Kidney (tissue), 14 donors: ENCODE results near the gene ZNF488. TPM values are rescaled to one million over a fixed set of nuclear protein-coding genes. Genes with fewer than 3 reads are reported as not detected.

Source experiments
- DNase-seq, 5 donors: peaks; one replicate each; pipeline ENCODE4 v3.0.0-alpha.2; 2013 to 2020
- FAIRE-seq: peaks from 2 replicates; lab custom pipeline; 2012; peaks lifted over from hg19 to GRCh38; lab: Jason Lieb, UNC
- H3K27ac ChIP-seq, 2 donors: one replicate each; pipeline ENCODE4 v1.7.0; 2013; ENCODE audit warnings: low read depth in 2 of 2, low read length in 2 of 2, inconsistent platforms in 1 of 2
- H3K27me3 ChIP-seq: one replicate; pipeline ENCODE4 v1.7.1; 2013; ENCODE audit warnings: low read length, inconsistent platforms; ENCODE audit not compliant: control insufficient read depth, insufficient read depth
- H3K36me3 ChIP-seq, 3 donors: one replicate each; pipeline versions ENCODE4 v1.7.0 to v1.7.1; 2013; ENCODE audit warnings: low read length in 3 of 3, control low read depth in 1 of 3, inconsistent platforms in 1 of 3; ENCODE audit not compliant: insufficient read depth in 3 of 3, control insufficient read depth in 2 of 3
- H3K4me1 ChIP-seq, 3 donors: one replicate each; pipeline versions ENCODE4 v1.7.0 to v1.7.1; 2013; ENCODE audit warnings: low read length in 3 of 3, inconsistent platforms in 1 of 3, low read depth in 1 of 3; ENCODE audit not compliant: control insufficient read depth in 2 of 3, insufficient read depth in 2 of 3
- H3K4me3 ChIP-seq, 3 donors: one replicate each; pipeline versions ENCODE4 v1.7.0 to v1.8.1; 2013; ENCODE audit warnings: low read length in 3 of 3, control low read depth in 1 of 3, inconsistent platforms in 1 of 3
- H3K9ac ChIP-seq, 3 donors: one replicate each; pipeline versions ENCODE4 v1.7.0 to v1.7.1; 2013; ENCODE audit warnings: low read length in 3 of 3, control low read depth in 1 of 3, inconsistent platforms in 1 of 3
- H3K9me3 ChIP-seq, 3 donors: one replicate each; pipeline versions ENCODE4 v1.7.0 to v1.7.1; 2013; ENCODE audit warnings: low read length in 3 of 3, control low read depth in 1 of 3, inconsistent platforms in 1 of 3; ENCODE audit not compliant: control insufficient read depth in 2 of 3, insufficient read depth in 1 of 3
- intact Hi-C: fragments of 100-400 bp; cut with DNase I; formaldehyde crosslinking; loops from one replicate; pipeline ENCODE4 v1.11.1; 2022
- polyA plus RNA-seq: library from polyadenylated mRNA; stranded (reverse); fragments of 350-450 nt; fragmentation: Illumina TruSeq; extraction: RNeasy Lipid Tissue Mini Kit (QIAGEN cat#74804); gene quantifications from one replicate; pipeline ENCODE4 v1.2.3, GENCODE V29; 2014; ENCODE audit warnings: low read depth, low replicate concordance; ENCODE audit not compliant: insufficient read depth
- total RNA-seq: library from RNA; stranded (reverse); fragmentation: NEBNext Ultra II Directional; extraction: Animal tissue kit (Norgen Biotek cat#: 25700); gene quantifications from one replicate; pipeline ENCODE4 v1.2.1, GENCODE V29; 2021
- TF ChIP-seq, protein P1 (sequence below): IDR thresholded peaks from 3 replicates; pipeline ENCODE4 v1.5.1; 2012; ENCODE audit warnings: mild to moderate bottlenecking, moderate library complexity, borderline replicate concordance; ENCODE audit not compliant: insufficient read depth; ENCODE audit errors: extremely low read depth
- donor health status: control.
- donor health status: control.
- donor health status: control.
- donor health status: control.
- donor health status: control.
- donor health status: DM: yes; HTN: yes; CAD: no.
- donor health status: Normal renal cell carcinoma (clear cell type).

Gene ZNF488
- total and polyA plus RNA-seq, 2 donors from 2014 or later, result 0.09 to 4.0 TPM

DNA sequence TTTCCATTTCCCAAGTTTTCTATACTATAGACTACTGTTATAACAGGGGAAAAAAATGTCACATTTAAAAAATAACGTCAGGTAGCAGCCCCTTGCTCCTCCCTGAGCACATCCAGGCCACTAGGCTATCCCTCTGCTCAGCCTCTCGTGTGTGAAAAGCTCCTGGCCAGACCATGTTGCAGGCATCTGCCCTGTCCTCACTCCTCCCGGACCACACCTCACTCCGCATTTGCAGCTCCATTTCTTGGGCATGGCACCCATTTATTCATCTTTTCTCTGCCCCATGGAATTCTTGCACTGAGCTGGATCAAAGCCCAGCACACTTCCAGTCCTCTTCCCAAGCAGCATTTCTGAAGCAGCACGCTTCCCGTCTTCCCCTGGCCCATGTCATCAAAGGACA is 63.3 kb downstream of the ZNF488 start:
- Histone ChIP-seq H3K9ac (no peak overlapping the region), H3K4me3 (no peak overlapping the region), H3K27ac (no peak overlapping the region), H3K4me1 (no peaks in the 10 kb centered on the region), H3K27me3 (no peaks in the 10 kb centered on the region), H3K9me3 (no peaks in the 10 kb centered on the region), H3K36me3 (no peaks in the 10 kb centered on the region)
- intact Hi-C loops, result no loop called here
- no peak for FAIRE-seq
- DNase-seq, result peak in 1 of 5 donors; percentile 22
- TF ChIP-seq, protein P1, sequence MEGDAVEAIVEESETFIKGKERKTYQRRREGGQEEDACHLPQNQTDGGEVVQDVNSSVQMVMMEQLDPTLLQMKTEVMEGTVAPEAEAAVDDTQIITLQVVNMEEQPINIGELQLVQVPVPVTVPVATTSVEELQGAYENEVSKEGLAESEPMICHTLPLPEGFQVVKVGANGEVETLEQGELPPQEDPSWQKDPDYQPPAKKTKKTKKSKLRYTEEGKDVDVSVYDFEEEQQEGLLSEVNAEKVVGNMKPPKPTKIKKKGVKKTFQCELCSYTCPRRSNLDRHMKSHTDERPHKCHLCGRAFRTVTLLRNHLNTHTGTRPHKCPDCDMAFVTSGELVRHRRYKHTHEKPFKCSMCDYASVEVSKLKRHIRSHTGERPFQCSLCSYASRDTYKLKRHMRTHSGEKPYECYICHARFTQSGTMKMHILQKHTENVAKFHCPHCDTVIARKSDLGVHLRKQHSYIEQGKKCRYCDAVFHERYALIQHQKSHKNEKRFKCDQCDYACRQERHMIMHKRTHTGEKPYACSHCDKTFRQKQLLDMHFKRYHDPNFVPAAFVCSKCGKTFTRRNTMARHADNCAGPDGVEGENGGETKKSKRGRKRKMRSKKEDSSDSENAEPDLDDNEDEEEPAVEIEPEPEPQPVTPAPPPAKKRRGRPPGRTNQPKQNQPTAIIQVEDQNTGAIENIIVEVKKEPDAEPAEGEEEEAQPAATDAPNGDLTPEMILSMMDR, result no peak

DNA sequence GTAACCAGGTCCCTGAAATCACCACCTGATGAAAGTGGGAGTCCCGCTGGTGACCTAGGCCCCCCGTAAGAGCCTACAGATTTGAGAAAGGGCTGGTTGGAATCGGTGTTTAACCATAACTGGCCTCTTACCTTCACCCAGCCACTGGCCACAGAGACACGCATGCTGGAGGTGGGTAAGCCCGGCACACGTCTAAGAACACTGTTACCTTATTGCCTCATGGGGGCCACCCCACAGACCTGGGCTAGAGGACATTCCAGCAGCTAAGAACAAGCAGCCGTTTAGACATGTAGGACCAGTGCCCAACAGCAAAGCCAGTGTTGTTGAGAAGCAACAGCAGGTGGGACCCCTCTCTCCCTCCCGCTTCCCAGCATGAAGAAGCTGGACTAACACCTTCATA is 64.3 kb downstream of the ZNF488 start:
- intact Hi-C loops, result loop anchor here (10.0 kb wide), 1 partner anchor 295 kb away; no protein-coding TSS in a partner anchor
- Histone ChIP-seq H3K27ac (no peak overlapping the region), H3K4me3 (no peak overlapping the region), H3K27me3 (no peaks in the 10 kb centered on the region), H3K9ac (no peak overlapping the region), H3K36me3 (no peaks in the 10 kb centered on the region), H3K9me3 (no peaks in the 10 kb centered on the region), H3K4me1 (no peaks in the 10 kb centered on the region)
- TF ChIP-seq, protein P1, result no peak
- DNase-seq (peak in 1 of 5 donors; percentile 41), FAIRE-seq (no peak)

DNA sequence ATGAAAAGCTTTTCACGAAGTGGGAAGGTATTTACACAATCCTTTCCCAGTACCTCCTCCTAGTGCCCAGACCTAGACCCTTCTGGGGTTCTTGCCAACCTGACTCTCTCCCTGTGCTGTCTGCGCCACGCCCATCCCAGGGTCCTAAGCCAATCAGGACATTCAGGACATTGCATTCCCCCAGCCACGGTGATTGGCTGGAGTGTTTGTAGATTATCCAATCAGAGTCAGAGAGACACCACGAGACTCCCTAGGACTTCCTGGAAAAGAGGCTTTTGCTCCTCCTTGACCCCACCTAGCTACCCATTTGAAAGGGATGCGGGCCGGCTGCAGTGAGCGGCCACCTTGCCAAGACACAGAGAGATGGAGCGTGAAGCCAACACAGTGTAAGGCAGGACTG is 65.4 kb downstream of the ZNF488 start:
- no peak overlapping the region for H3K9ac ChIP-seq
- H3K4me1 ChIP-seq, result no peaks in the 10 kb centered on the region
- no peaks in the 10 kb centered on the region for H3K36me3 ChIP-seq
- no peaks in the 10 kb centered on the region for H3K9me3 ChIP-seq
- H3K27me3 ChIP-seq, result no peaks in the 10 kb centered on the region
- FAIRE-seq, result no peak
- H3K27ac ChIP-seq, result no peak overlapping the region
- TF ChIP-seq, protein P1, result no peak
- no peak overlapping the region for H3K4me3 ChIP-seq
- peak in 1 of 5 donors; percentile 19 for DNase-seq
- intact Hi-C loops, result loop anchor here (10.0 kb wide), 1 partner anchor 294 kb away; no protein-coding TSS in a partner anchor

DNA sequence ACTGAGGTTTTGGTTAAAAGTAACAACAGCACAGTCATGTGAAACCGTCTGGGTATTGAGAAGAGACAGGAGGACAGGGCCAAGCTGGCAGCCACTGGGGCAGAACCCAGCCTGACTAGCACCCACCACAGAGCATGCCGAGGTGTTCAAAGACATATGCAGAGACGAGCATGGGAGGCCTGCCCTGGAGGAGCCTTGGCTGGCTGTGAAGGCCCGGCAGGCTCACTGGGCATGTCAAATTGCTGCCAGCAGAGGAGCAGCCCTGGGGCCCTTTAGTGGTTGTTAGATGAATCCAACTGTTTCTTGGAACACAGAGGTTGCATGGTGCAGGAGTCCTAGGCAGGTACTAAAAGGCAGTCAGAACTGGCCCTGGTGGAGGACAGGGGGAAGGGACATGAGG is 66.8 kb downstream of the ZNF488 start:
- peak in 1 of 5 donors; percentile 34 for DNase-seq
- FAIRE-seq, result no peak
- TF ChIP-seq, protein P1, result no peak
- H3K27me3 ChIP-seq, result no peaks in the 10 kb centered on the region
- no peaks in the 10 kb centered on the region for H3K4me1 ChIP-seq
- H3K9me3 ChIP-seq, result no peaks in the 10 kb centered on the region
- H3K4me3 ChIP-seq, result no peak overlapping the region
- H3K27ac ChIP-seq, result no peak overlapping the region
- H3K36me3 ChIP-seq, result no peaks in the 10 kb centered on the region
- H3K9ac ChIP-seq, result no peak overlapping the region
- intact Hi-C loops, result loop anchor here (10.0 kb wide), 1 partner anchor 292 kb away; no protein-coding TSS in a partner anchor
